HG02852 (cell line): ENCODE data around the gene MXD4.
"Not testable (repeated sequence)": the region's sequence is repeated elsewhere in the genome, so short reads cannot be mapped to it uniquely, and the experiment has no call there.

Source experiments
- ATAC-seq: cut with Tn5 transposase; IDR thresholded peaks from one replicate; pipeline ENCODE4 v1.9.1; 2021; ENCODE audit warnings: mild to moderate bottlenecking, moderate library complexity; ENCODE audit not compliant: unreplicated experiment

MXD4 gene

GRCh38 chr4:2241003-2241402 lies 20.9 kb downstream of the MXD4 start:
- ATAC-seq = no peak

- ATAC-seq = no peak
Measured at GRCh38 chr4:2236944-2237666, 24.8 kb downstream of the MXD4 start.

GRCh38 chr4:2231082-2231481 lies 30.8 kb downstream of the MXD4 start:
- ATAC-seq = no peak

- ATAC-seq = no peak
Measured at GRCh38 chr4:2226261-2226660, 35.6 kb downstream of the MXD4 start.

GRCh38 chr4:2222838-2223237 lies 39.1 kb downstream of the MXD4 start:
- ATAC-seq = no peak

- not testable (repeated sequence) for ATAC-seq
Measured at GRCh38 chr4:2221378-2221777, 40.5 kb downstream of the MXD4 start.

GRCh38 chr4:2220016-2220630 lies 41.8 kb downstream of the MXD4 start:
- ATAC-seq = peak; percentile 56

- ATAC-seq = no peak
Measured at GRCh38 chr4:2219233-2219760, 42.6 kb downstream of the MXD4 start.

- no peak for ATAC-seq
Measured at GRCh38 chr4:2218436-2218835, 43.5 kb downstream of the MXD4 start.

- ATAC-seq = no peak
Measured at GRCh38 chr4:2217726-2218125, 44.2 kb downstream of the MXD4 start.

GRCh38 chr4:2212831-2213230 lies 49.1 kb downstream of the MXD4 start:
- no peak for ATAC-seq

GRCh38 chr4:2202789-2203188 lies 59.1 kb downstream of the MXD4 start:
- not testable (repeated sequence) for ATAC-seq
